Osteocyte (in vitro differentiated cells): ENCODE data around the gene VARS2. TPM values are rescaled to one million over a fixed set of nuclear protein-coding genes. Genes with fewer than 3 reads are reported as not detected.

Source experiments
- DNase-seq: peaks from one replicate; pipeline ENCODE4 v3.0.0; 2021; ENCODE audit warnings: mixed read lengths; ENCODE audit not compliant: unreplicated experiment; ENCODE audit errors: extremely low spot score
- H3K27ac Mint-ChIP-seq: one replicate; pipeline ENCODE4 v1.8.0; 2021; ENCODE audit warnings: mild to moderate bottlenecking, mixed read lengths; ENCODE audit not compliant: unreplicated experiment
- H3K27me3 Mint-ChIP-seq: one replicate; pipeline ENCODE4 v1.8.0; 2021; ENCODE audit warnings: mixed read lengths; ENCODE audit not compliant: unreplicated experiment
- H3K36me3 Mint-ChIP-seq: one replicate; pipeline ENCODE4 v1.8.0; 2021; ENCODE audit warnings: mixed read lengths; ENCODE audit not compliant: unreplicated experiment
- H3K4me1 Mint-ChIP-seq: one replicate; pipeline ENCODE4 v1.8.0; 2021; ENCODE audit warnings: mixed read lengths; ENCODE audit not compliant: unreplicated experiment
- H3K4me3 Mint-ChIP-seq: one replicate; pipeline ENCODE4 v1.8.0; 2021; ENCODE audit warnings: mild to moderate bottlenecking, moderate library complexity, mixed read lengths; ENCODE audit not compliant: unreplicated experiment
- H3K9me3 Mint-ChIP-seq: one replicate; pipeline ENCODE4 v1.8.0; 2021; ENCODE audit warnings: mixed read lengths; ENCODE audit not compliant: unreplicated experiment
- total RNA-seq: library from RNA; stranded (reverse); gene quantifications from 2 replicates; pipeline ENCODE4 v1.2.1, GENCODE V29; 2021
- TF ChIP-seq, protein P1 (sequence below): fragments of 200-600 bp; sonication (generic); IDR thresholded peaks from 2 replicates; pipeline ENCODE4 v1.5.0; 2021; ENCODE audit warnings: antibody characterized with exemption, mild to moderate bottlenecking, moderate library complexity

VARS2 gene
- total RNA-seq, 1 donor from 2014 or later: 46.4 TPM

DNA sequence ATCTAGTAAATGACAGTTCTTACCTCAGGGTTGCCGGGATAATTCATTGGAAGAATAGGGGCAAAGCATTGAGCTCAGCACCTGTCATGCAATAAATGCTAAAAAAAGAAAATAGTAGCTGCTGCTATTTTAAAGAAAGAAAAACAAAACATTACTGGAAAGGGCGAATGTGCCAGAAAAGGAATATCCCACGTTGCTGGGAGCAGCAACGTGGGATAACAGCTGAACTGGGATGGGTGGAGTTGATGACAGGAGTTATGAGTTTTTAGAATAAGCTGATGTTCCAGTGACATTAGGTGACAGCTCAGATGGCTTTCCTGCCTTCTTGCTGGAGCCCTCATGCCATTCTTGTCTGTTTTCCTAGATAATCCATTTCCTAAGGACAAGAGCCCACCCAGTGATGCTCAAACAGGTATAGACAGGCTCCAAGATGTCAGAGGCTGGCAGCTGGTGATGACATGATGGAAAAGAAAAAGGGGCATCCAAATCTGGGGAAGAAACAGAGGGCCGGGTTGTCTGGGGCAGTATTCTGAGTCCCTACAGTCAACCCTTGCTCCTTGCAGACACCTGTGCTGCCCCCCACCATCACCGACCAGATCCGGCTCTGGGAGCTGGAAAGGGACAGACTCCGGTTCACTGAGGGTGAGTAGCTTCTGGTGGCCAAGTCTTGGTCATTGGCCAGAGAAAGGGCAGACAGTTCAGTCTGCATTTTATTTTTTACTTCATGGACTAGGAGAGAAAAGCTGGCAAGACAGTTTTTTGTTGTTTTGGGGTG, 1.1 kb upstream of the VARS2 start:
- Mint-ChIP-seq H3K9me3 (no peaks in the 10 kb centered on the region), H3K36me3 (peaks cover 21% of the 10 kb centered on the region), H3K27ac (peak overlapping the region; percentile 91), H3K4me1 (peaks cover 37% of the 10 kb centered on the region), H3K27me3 (no peaks in the 10 kb centered on the region), H3K4me3 (peak overlapping the region; percentile 90)
- DNase-seq: no peak
- TF ChIP-seq, protein P1, sequence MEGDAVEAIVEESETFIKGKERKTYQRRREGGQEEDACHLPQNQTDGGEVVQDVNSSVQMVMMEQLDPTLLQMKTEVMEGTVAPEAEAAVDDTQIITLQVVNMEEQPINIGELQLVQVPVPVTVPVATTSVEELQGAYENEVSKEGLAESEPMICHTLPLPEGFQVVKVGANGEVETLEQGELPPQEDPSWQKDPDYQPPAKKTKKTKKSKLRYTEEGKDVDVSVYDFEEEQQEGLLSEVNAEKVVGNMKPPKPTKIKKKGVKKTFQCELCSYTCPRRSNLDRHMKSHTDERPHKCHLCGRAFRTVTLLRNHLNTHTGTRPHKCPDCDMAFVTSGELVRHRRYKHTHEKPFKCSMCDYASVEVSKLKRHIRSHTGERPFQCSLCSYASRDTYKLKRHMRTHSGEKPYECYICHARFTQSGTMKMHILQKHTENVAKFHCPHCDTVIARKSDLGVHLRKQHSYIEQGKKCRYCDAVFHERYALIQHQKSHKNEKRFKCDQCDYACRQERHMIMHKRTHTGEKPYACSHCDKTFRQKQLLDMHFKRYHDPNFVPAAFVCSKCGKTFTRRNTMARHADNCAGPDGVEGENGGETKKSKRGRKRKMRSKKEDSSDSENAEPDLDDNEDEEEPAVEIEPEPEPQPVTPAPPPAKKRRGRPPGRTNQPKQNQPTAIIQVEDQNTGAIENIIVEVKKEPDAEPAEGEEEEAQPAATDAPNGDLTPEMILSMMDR: no peak

DNA sequence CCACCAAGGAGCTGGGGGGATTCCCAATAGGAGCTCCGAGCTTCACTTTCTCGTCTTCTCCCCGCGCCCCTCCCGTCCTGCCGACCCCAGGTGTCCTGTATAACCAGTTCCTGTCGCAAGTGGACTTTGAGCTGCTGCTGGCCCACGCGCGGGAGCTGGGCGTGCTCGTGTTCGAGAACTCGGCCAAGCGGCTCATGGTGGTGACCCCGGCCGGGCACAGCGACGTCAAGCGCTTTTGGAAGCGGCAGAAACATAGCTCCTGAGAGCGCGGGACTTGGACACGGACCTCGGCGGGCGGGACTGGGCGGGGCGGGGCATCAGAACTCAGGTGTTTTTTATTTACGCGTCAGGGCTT, 340 bp upstream of the VARS2 start:
- DNase-seq: no peak
- peak overlapping the region; percentile 90 for H3K4me3 Mint-ChIP-seq
- H3K9me3 Mint-ChIP-seq: no peaks in the 10 kb centered on the region
- peaks cover 31% of the 10 kb centered on the region for H3K4me1 Mint-ChIP-seq
- H3K27ac Mint-ChIP-seq: peak overlapping the region; percentile 91
- TF ChIP-seq, protein P1: no peak
- peaks cover 21% of the 10 kb centered on the region for H3K36me3 Mint-ChIP-seq
- H3K27me3 Mint-ChIP-seq: no peaks in the 10 kb centered on the region

DNA sequence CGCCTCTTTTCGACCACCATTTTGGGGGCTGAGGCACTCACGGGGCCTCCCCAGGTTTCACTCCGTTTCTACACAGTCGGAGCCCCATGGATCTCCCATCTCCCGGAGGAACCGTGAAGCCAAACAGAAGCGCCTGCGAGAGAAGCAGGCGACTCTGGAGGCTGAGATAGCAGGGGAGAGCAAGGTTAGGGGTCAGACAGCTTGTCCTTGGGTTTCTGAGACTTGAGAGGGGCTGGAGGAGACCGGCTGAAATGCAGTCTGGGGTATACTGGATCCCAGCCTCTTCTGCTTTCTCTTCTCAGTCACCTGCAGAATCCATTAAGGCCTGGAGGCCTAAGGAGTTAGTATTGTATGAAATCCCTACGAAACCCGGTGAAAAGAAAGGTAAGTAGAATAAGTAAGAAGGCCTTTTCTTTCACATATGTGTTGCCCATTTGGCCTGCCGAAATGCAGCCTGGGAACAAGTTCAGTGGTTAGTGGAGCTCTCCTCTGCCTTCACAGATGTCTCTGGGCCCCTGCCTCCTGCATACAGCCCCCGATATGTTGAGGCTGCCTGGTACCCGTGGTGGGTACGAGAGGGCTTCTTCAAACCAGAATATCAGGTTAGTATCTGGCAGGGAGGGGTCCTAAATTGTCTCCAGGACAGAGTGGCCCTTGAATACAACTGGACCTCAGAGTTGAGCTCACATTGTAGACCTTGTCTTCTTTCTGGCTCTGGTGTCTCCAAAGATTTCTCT, 984 bp downstream of the VARS2 start:
- Mint-ChIP-seq H3K27ac (peak overlapping the region; percentile 91), H3K4me3 (peak overlapping the region; percentile 90), H3K36me3 (peaks cover 24% of the 10 kb centered on the region), H3K9me3 (no peaks in the 10 kb centered on the region), H3K4me1 (peaks cover 24% of the 10 kb centered on the region), H3K27me3 (no peaks in the 10 kb centered on the region)
- DNase-seq: no peak
- TF ChIP-seq, protein P1: no peak

DNA sequence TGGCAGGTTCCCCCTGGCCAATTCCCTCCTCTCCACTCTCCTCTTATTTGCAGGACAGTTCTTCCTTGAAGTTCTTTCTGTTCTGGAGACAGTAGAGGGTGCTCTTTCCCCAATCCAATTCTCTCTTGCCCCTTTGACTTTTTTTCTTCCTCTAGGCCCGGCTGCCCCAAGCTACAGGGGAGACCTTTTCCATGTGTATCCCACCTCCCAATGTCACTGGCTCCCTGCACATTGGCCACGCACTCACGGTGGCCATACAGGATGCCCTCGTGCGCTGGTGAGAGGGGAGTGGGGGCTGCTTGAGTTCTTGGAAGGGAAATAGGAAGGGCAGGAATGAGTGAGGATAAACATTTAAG, 1.5 kb downstream of the VARS2 start:
- peaks cover 29% of the 10 kb centered on the region for H3K36me3 Mint-ChIP-seq
- TF ChIP-seq, protein P1: peak; percentile 78
- H3K27me3 Mint-ChIP-seq: no peaks in the 10 kb centered on the region
- no peak for DNase-seq
- H3K27ac Mint-ChIP-seq: peak overlapping the region; percentile 39
- no peaks in the 10 kb centered on the region for H3K9me3 Mint-ChIP-seq
- H3K4me1 Mint-ChIP-seq: peaks cover 24% of the 10 kb centered on the region
- H3K4me3 Mint-ChIP-seq: peak overlapping the region; percentile 54

DNA sequence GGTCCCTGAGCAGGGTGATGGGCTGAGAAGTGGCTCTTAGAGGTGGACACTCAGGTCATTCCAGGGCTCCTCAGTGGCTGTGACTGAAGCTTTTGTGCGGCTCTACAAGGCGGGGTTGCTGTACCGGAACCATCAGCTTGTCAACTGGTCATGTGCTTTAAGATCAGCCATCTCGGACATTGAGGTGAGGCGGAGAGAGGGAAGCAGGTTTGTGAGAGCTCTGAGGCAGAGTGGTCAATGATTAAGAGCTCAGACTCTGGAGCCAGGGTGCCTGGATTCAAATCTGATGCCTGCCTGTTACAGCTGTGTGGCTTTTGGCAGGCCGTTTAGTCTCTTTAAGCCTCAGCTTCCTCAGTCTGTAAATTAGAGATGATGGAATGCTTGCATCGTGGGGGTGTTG, 3.0 kb downstream of the VARS2 start:
- TF ChIP-seq, protein P1: no peak
- H3K27ac Mint-ChIP-seq: no peak overlapping the region
- peaks cover 25% of the 10 kb centered on the region for H3K36me3 Mint-ChIP-seq
- no peaks in the 10 kb centered on the region for H3K9me3 Mint-ChIP-seq
- no peak for DNase-seq
- no peak overlapping the region for H3K4me3 Mint-ChIP-seq
- H3K27me3 Mint-ChIP-seq: no peaks in the 10 kb centered on the region
- peaks cover 24% of the 10 kb centered on the region for H3K4me1 Mint-ChIP-seq
